HL-60 (cell line): ENCODE data around the gene CCDC192.

ENCODE experiments used
- CTCF ChIP-seq: IDR thresholded peaks from one replicate; pipeline ENCODE4 v1.5.1; 2011; ENCODE audit warnings: low read length, control low read depth, inconsistent platforms; ENCODE audit not compliant: insufficient read depth
- GABPA ChIP-seq: IDR thresholded peaks from 2 replicates; pipeline ENCODE4 v1.6.1; 2012; ENCODE audit warnings: low read depth
- POLR2AphosphoS5 ChIP-seq: IDR thresholded peaks from 2 replicates; pipeline ENCODE4 v1.6.1; 2012; ENCODE audit warnings: low read depth
- SPI1 ChIP-seq: IDR thresholded peaks from 2 replicates; pipeline ENCODE4 v1.6.1; 2012; ENCODE audit warnings: low read depth, mild to moderate bottlenecking, borderline replicate concordance

GRCh38 chr5:127809533-127809932, 106.3 kb downstream of the CCDC192 start:
- TF ChIP-seq GABPA (no peak), CTCF (no peak), SPI1 (no peak), POLR2AphosphoS5 (no peak)
